GM23248 (cell line): ENCODE results near the gene AMIGO1.

Experiments used
- EZH2 ChIP-seq: fragments of 200-600 bp; sonication (generic); IDR thresholded peaks from 2 replicates; pipeline ENCODE4 v1.6.1; 2018; ENCODE audit warnings: antibody characterized with exemption, mild to moderate bottlenecking; ENCODE audit not compliant: insufficient read depth, poor library complexity, severe bottlenecking
- EZH2phosphoT487 ChIP-seq: fragments of 200-600 bp; sonication (generic); IDR thresholded peaks from 2 replicates; pipeline ENCODE4 v1.6.1; 2018; ENCODE audit warnings: antibody characterized with exemption, moderate library complexity, mild to moderate bottlenecking, low read depth; ENCODE audit not compliant: insufficient read depth

GRCh38 chr1:109527846-109528695, 18.5 kb upstream of the AMIGO1 start:
- TF ChIP-seq EZH2phosphoT487: no peak
- TF ChIP-seq EZH2: no peak
